ENCODE results near the gene ALOX15B. TPM values are rescaled to one million over a fixed set of nuclear protein-coding genes. Genes with fewer than 3 reads are reported as not detected.

Gene ALOX15B
- total RNA-seq, 1 donor from 2014 or later = not detected

- no peak for DNase-seq (ENCODE audit: low spot score, unreplicated experiment)
- Mint-ChIP-seq H3K4me1 (ENCODE audit: low read depth) (peaks cover 11% of the 10 kb centered on the region), H3K9me3 (ENCODE audit: low read depth) (no peaks in the 10 kb centered on the region), H3K36me3 (ENCODE audit: insufficient read depth) (no peaks in the 10 kb centered on the region), H3K27me3 (peaks cover 96% of the 10 kb centered on the region), H3K27ac (no peak overlapping the region), H3K4me3 (ENCODE audit: low read depth) (no peak overlapping the region)
- no peak for TF ChIP-seq CTCF (IDR thresholded peaks at IDR 0.05; ENCODE audit: unreplicated experiment)
Observed at GRCh38 chr17:8063761-8064534, 25.1 kb downstream of the ALOX15B start.

- no peak overlapping the region for H3K4me3 Mint-ChIP-seq (ENCODE audit: low read depth)
- H3K27ac Mint-ChIP-seq = no peak overlapping the region
- no peak for TF ChIP-seq CTCF (IDR thresholded peaks at IDR 0.05; ENCODE audit: unreplicated experiment)
- peaks cover 13% of the 10 kb centered on the region for H3K4me1 Mint-ChIP-seq (ENCODE audit: low read depth)
- no peaks in the 10 kb centered on the region for H3K36me3 Mint-ChIP-seq (ENCODE audit: insufficient read depth)
- H3K9me3 Mint-ChIP-seq (ENCODE audit: low read depth) = no peaks in the 10 kb centered on the region
- peaks cover 96% of the 10 kb centered on the region for H3K27me3 Mint-ChIP-seq
- no peak for DNase-seq (ENCODE audit: low spot score, unreplicated experiment)
Observed at GRCh38 chr17:8064561-8065019, 25.7 kb downstream of the ALOX15B start.

- no peak overlapping the region for H3K27ac Mint-ChIP-seq
- no peak for TF ChIP-seq CTCF (IDR thresholded peaks at IDR 0.05; ENCODE audit: unreplicated experiment)
- H3K4me3 Mint-ChIP-seq (ENCODE audit: low read depth) = no peak overlapping the region
- H3K4me1 Mint-ChIP-seq (ENCODE audit: low read depth) = peaks cover 13% of the 10 kb centered on the region
- DNase-seq (ENCODE audit: low spot score, unreplicated experiment) = no peak
- H3K9me3 Mint-ChIP-seq (ENCODE audit: low read depth) = no peaks in the 10 kb centered on the region
- H3K27me3 Mint-ChIP-seq = peaks cover 93% of the 10 kb centered on the region
- H3K36me3 Mint-ChIP-seq (ENCODE audit: insufficient read depth) = no peaks in the 10 kb centered on the region
Observed at GRCh38 chr17:8066841-8067775, 28.2 kb downstream of the ALOX15B start.

DNA sequence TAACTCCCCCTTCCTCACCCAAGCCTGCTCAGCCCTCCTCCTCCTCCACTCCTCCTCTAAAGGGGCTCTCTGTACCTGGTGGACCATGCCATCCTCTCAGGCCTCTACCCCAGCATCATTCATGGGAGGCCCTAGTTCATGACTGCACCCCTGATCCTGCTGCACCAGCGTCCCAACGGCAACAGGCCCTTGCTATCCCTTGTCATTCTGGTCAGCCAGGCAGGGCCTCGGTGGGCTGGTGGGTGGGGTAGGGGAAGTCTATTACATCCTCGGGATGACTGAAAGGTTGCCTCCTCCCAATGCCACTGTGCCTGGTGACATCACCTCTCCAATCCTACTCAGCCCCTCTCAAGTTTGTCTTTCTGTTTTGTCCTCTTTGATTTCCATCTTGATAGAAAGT, 28.9 kb downstream of the ALOX15B start:
- H3K4me1 Mint-ChIP-seq (ENCODE audit: low read depth) = peaks cover 13% of the 10 kb centered on the region
- H3K36me3 Mint-ChIP-seq (ENCODE audit: insufficient read depth) = no peaks in the 10 kb centered on the region
- no peaks in the 10 kb centered on the region for H3K9me3 Mint-ChIP-seq (ENCODE audit: low read depth)
- H3K27me3 Mint-ChIP-seq = peaks cover 93% of the 10 kb centered on the region
- H3K4me3 Mint-ChIP-seq (ENCODE audit: low read depth) = no peak overlapping the region
- H3K27ac Mint-ChIP-seq = no peak overlapping the region
- DNase-seq (ENCODE audit: low spot score, unreplicated experiment) = no peak
- no peak for TF ChIP-seq CTCF (IDR thresholded peaks at IDR 0.05; ENCODE audit: unreplicated experiment)

Data from progenitor cell of endocrine pancreas (in vitro differentiated cells).